Fibroblast of lung (primary cell): ENCODE data around the gene CREG1.

Experiments used
- EZH2 ChIP-seq: IDR thresholded peaks from 2 replicates; pipeline ENCODE4 v1.5.1; 2012; ENCODE audit warnings: low read length, control low read depth, mild to moderate bottlenecking; ENCODE audit errors: missing control alignments
- TF ChIP-seq, protein P1 (sequence below), 2 donors: IDR thresholded peaks in 1 of 2; conservative IDR thresholded peaks in 1 of 2; 1 replicate in 1 of 2; 2 replicates in 1 of 2; pipeline ENCODE4 v1.5.1; 2011 to 2012; ENCODE audit warnings: low read length in 2 of 2, control low read depth in 1 of 2, inconsistent platforms in 1 of 2, low read depth in 1 of 2, mild to moderate bottlenecking in 1 of 2

- TF ChIP-seq, protein P1, sequence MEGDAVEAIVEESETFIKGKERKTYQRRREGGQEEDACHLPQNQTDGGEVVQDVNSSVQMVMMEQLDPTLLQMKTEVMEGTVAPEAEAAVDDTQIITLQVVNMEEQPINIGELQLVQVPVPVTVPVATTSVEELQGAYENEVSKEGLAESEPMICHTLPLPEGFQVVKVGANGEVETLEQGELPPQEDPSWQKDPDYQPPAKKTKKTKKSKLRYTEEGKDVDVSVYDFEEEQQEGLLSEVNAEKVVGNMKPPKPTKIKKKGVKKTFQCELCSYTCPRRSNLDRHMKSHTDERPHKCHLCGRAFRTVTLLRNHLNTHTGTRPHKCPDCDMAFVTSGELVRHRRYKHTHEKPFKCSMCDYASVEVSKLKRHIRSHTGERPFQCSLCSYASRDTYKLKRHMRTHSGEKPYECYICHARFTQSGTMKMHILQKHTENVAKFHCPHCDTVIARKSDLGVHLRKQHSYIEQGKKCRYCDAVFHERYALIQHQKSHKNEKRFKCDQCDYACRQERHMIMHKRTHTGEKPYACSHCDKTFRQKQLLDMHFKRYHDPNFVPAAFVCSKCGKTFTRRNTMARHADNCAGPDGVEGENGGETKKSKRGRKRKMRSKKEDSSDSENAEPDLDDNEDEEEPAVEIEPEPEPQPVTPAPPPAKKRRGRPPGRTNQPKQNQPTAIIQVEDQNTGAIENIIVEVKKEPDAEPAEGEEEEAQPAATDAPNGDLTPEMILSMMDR (conservative IDR thresholded peaks at IDR 0.05 in 1 of 2, IDR thresholded peaks at IDR 0.05 in 1 of 2; ENCODE audit: low read depth in 1 of 2, low read length in 2 of 2), result no peak
- no peak for TF ChIP-seq EZH2
These were observed 20.4 kb downstream of the CREG1 start for GRCh38 chr1:167532964-167533824.
